Measurements from ENCODE around the gene PCNX2.

GRCh38 chr1:232969799-232970198 is 325.7 kb downstream of the PCNX2 start:
- no peak for TF ChIP-seq CTCF (tag by site-specific recombination; IDR thresholded peaks at IDR 0.05)
- no peak for TF ChIP-seq TCF7L2 (IDR thresholded peaks at IDR 0.05; ENCODE audit: borderline replicate concordance, low read depth, low read length)
- no peak for TF ChIP-seq PRDM10 (tag by site-specific recombination; IDR thresholded peaks at IDR 0.05)
